Keratinocyte (primary cell): ENCODE measurements around the gene MTHFR.

Experiments used
- CTCF ChIP-seq, 3 experiments: IDR thresholded peaks in 1 of 3; conservative IDR thresholded peaks in 1 of 3; optimal IDR thresholded peaks in 1 of 3; 2 replicates in 2 of 3; 3 replicates in 1 of 3; pipeline versions ENCODE3 to v1.5.1; 2011; ENCODE audit warnings: low read length in 3 of 3, mild to moderate bottlenecking in 3 of 3, moderate library complexity in 2 of 3, control low read depth in 1 of 3, inconsistent platforms in 1 of 3; ENCODE audit not compliant: insufficient read depth in 2 of 3; ENCODE audit errors: extremely low read depth in 1 of 3
- EZH2 ChIP-seq: IDR thresholded peaks from one replicate; pipeline ENCODE4 v1.6.1; 2012; ENCODE audit warnings: inconsistent platforms, mild to moderate bottlenecking, low read length, moderate library complexity

GRCh38 chr1:11807133-11807532, 1.4 kb upstream of the MTHFR start:
- TF ChIP-seq CTCF (optimal IDR thresholded peaks at IDR 0.05 in 1 of 3, IDR thresholded peaks at IDR 0.05 in 1 of 3, conservative IDR thresholded peaks at IDR 0.05 in 1 of 3; ENCODE audit: extremely low read depth in 1 of 3, insufficient read depth in 2 of 3, low read length in 3 of 3) (no peak), EZH2 (no peak)
